GM12872 (cell line): ENCODE data around the gene IFI6.
A peak's percentile ranks its signal among the peaks of the same experiment; 100 is the strongest.

Experiments
- CTCF ChIP-seq: IDR thresholded peaks from 3 replicates; pipeline ENCODE4 v1.5.1; 2011; ENCODE audit warnings: low read depth, mild to moderate bottlenecking, low read length, moderate library complexity; ENCODE audit not compliant: insufficient read depth

IFI6 gene

GRCh38 chr1:27617420-27617819, 54.6 kb downstream of the IFI6 start:
- no peak for TF ChIP-seq CTCF

- peak; percentile 39; the same call in 1 of the 3 replicates for TF ChIP-seq CTCF
Measured at GRCh38 chr1:27616441-27616840, 55.6 kb downstream of the IFI6 start.
